Ramos (cell line): ENCODE data around the gene TTC27.
"Not testable (repeated sequence)": the region's sequence is repeated elsewhere in the genome, so short reads cannot be mapped to it uniquely, and the experiment has no call there.

Experiments
- in situ Hi-C: fragments of 300-500 bp; cut with MboI; formaldehyde crosslinking; loops from one replicate; pipeline ENCODE4 v1.14.3; 2022; ENCODE audit warnings: low sequenced_read_pairs; ENCODE audit not compliant: unreplicated experiment

TTC27 gene

GRCh38 chr2:32716598-32716997 lies 88.7 kb downstream of the TTC27 start:
- in situ Hi-C loops, result no loop called here

- in situ Hi-C loops, result no loop called here
These were observed 90.9 kb downstream of the TTC27 start for GRCh38 chr2:32718752-32719151.

GRCh38 chr2:32719430-32719829 lies 91.6 kb downstream of the TTC27 start:
- in situ Hi-C loops, result no loop called here

- in situ Hi-C loops, result no loop called here
These were observed 92.3 kb downstream of the TTC27 start for GRCh38 chr2:32719933-32720716.

GRCh38 chr2:32720771-32721170 lies 92.9 kb downstream of the TTC27 start:
- in situ Hi-C loops, result no loop called here

- in situ Hi-C loops, result no loop called here
These were observed 93.5 kb downstream of the TTC27 start for GRCh38 chr2:32721376-32721775.

GRCh38 chr2:32723467-32724079 lies 95.7 kb downstream of the TTC27 start:
- in situ Hi-C loops, result no loop called here

- in situ Hi-C loops, result not testable (repeated sequence)
These were observed 98.8 kb downstream of the TTC27 start for GRCh38 chr2:32726678-32727077.

- in situ Hi-C loops, result no loop called here
These were observed 99.3 kb downstream of the TTC27 start for GRCh38 chr2:32727157-32727556.

- in situ Hi-C loops, result not testable (repeated sequence)
These were observed 103.1 kb downstream of the TTC27 start for GRCh38 chr2:32730958-32731357.

- in situ Hi-C loops, result no loop called here
These were observed 104.3 kb downstream of the TTC27 start for GRCh38 chr2:32732120-32732519.

GRCh38 chr2:32732912-32733472 lies 105.1 kb downstream of the TTC27 start:
- in situ Hi-C loops, result no loop called here

GRCh38 chr2:32735348-32735747 lies 107.5 kb downstream of the TTC27 start:
- in situ Hi-C loops, result no loop called here

GRCh38 chr2:32738939-32739338 lies 111.1 kb downstream of the TTC27 start:
- in situ Hi-C loops, result no loop called here

- in situ Hi-C loops, result no loop called here
These were observed 111.8 kb downstream of the TTC27 start for GRCh38 chr2:32739664-32740063.

- in situ Hi-C loops, result no loop called here
These were observed 113.7 kb downstream of the TTC27 start for GRCh38 chr2:32741575-32741974.

GRCh38 chr2:32742376-32742775 lies 114.5 kb downstream of the TTC27 start:
- in situ Hi-C loops, result no loop called here

GRCh38 chr2:32743480-32744236 lies 115.8 kb downstream of the TTC27 start:
- in situ Hi-C loops, result no loop called here

GRCh38 chr2:32745191-32745590 lies 117.3 kb downstream of the TTC27 start:
- in situ Hi-C loops, result no loop called here

- in situ Hi-C loops, result no loop called here
These were observed 117.8 kb downstream of the TTC27 start for GRCh38 chr2:32745675-32746074.

- in situ Hi-C loops, result no loop called here
These were observed 118.8 kb downstream of the TTC27 start for GRCh38 chr2:32746669-32747068.
